22Rv1 (cell line): ENCODE results near the gene PMEPA1.

ENCODE experiments used
- ZFX ChIP-seq: fragments of 450-650 bp; IDR thresholded peaks from 2 replicates; pipeline ENCODE4 v1.6.1; 2017; ENCODE audit warnings: antibody characterized with exemption, borderline replicate concordance
- TF ChIP-seq, protein P1 (sequence below): fragments of 450-650 bp; IDR thresholded peaks from 2 replicates; pipeline ENCODE4 v1.5.1; 2017; ENCODE audit warnings: mild to moderate bottlenecking

- TF ChIP-seq, protein P1, sequence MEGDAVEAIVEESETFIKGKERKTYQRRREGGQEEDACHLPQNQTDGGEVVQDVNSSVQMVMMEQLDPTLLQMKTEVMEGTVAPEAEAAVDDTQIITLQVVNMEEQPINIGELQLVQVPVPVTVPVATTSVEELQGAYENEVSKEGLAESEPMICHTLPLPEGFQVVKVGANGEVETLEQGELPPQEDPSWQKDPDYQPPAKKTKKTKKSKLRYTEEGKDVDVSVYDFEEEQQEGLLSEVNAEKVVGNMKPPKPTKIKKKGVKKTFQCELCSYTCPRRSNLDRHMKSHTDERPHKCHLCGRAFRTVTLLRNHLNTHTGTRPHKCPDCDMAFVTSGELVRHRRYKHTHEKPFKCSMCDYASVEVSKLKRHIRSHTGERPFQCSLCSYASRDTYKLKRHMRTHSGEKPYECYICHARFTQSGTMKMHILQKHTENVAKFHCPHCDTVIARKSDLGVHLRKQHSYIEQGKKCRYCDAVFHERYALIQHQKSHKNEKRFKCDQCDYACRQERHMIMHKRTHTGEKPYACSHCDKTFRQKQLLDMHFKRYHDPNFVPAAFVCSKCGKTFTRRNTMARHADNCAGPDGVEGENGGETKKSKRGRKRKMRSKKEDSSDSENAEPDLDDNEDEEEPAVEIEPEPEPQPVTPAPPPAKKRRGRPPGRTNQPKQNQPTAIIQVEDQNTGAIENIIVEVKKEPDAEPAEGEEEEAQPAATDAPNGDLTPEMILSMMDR = no peak
- TF ChIP-seq ZFX = no peak
Observed at GRCh38 chr20:57756213-57756612, 46.4 kb upstream of the PMEPA1 start.
